Common myeloid progenitor, CD34-positive (primary cell): ENCODE data around the gene SUSD6.
A peak's percentile ranks its signal among the peaks of the same experiment; 100 is the strongest.

Experiments
- CTCF ChIA-PET: fragments of 350-600 bp; sonication (Branson Sonifier 250); formaldehyde crosslinking; loops from one replicate; lab custom pipeline; 2021; ENCODE audit warnings: antibody characterized with exemption; lab: Charles Lee
- POLR2A ChIA-PET: fragments of 350-600 bp; sonication (Branson Sonifier 250); formaldehyde crosslinking; loops from one replicate; lab custom pipeline; 2021; ENCODE audit warnings: antibody characterized with exemption; lab: Charles Lee
- DNase-seq, 3 donors: peaks; one replicate each; pipeline versions ENCODE4 v3.0.0 to v3.0.0-alpha.2; 2013
- H3K27ac ChIP-seq, 2 experiments: 1 replicate in 1 of 2; 2 replicates in 1 of 2; pipeline ENCODE4 v1.7.0; 2013; ENCODE audit warnings: inconsistent platforms in 2 of 2, low read length in 2 of 2, mild to moderate bottlenecking in 2 of 2, low read depth in 1 of 2, moderate library complexity in 1 of 2; ENCODE audit not compliant: severe bottlenecking in 2 of 2, insufficient read depth in 1 of 2, poor library complexity in 1 of 2
- H3K27me3 ChIP-seq, 5 experiments: replicated peaks in 2 of 5; 1 replicate in 3 of 5; 2 replicates in 2 of 5; pipeline versions ENCODE4 v1.6.1 to v1.7.0; 2013; ENCODE audit warnings: low read length in 4 of 5, mild to moderate bottlenecking in 2 of 5, moderate library complexity in 2 of 5, inconsistent platforms in 1 of 5; ENCODE audit not compliant: insufficient read depth in 5 of 5, control insufficient read depth in 4 of 5
- H3K36me3 ChIP-seq, 4 experiments: 1 replicate in 2 of 4; 2 replicates in 2 of 4; pipeline versions ENCODE4 v1.6.1 to v1.7.0; 2013; ENCODE audit warnings: low read length in 3 of 4, control low read depth in 1 of 4, mild to moderate bottlenecking in 1 of 4; ENCODE audit not compliant: control insufficient read depth in 4 of 4, insufficient read depth in 4 of 4
- H3K4me1 ChIP-seq, 4 experiments: 1 replicate in 3 of 4; 2 replicates in 1 of 4; pipeline versions ENCODE4 v1.6.1 to v1.7.1; 2013; ENCODE audit warnings: low read length in 3 of 4, mild to moderate bottlenecking in 3 of 4, control low read depth in 1 of 4, inconsistent platforms in 1 of 4, moderate library complexity in 1 of 4; ENCODE audit not compliant: control insufficient read depth in 4 of 4, insufficient read depth in 4 of 4; ENCODE audit errors: control extremely low read depth in 1 of 4
- H3K4me3 ChIP-seq, 7 experiments: 1 replicate in 4 of 7; 2 replicates in 3 of 7; pipeline versions ENCODE4 v1.5.1 to v1.7.0; 2013; ENCODE audit warnings: mild to moderate bottlenecking in 7 of 7, low read length in 6 of 7, moderate library complexity in 6 of 7, inconsistent platforms in 2 of 7, low read depth in 2 of 7, control low read depth in 1 of 7; ENCODE audit not compliant: insufficient read depth in 4 of 7, control insufficient read depth in 1 of 7; ENCODE audit errors: extremely low read depth in 1 of 7
- H3K9me3 ChIP-seq, 5 experiments: 1 replicate in 4 of 5; 2 replicates in 1 of 5; pipeline versions ENCODE4 v1.6.1 to v1.7.1; 2013; ENCODE audit warnings: low read length in 4 of 5, mild to moderate bottlenecking in 2 of 5, inconsistent platforms in 1 of 5, low read depth in 1 of 5, moderate library complexity in 1 of 5; ENCODE audit not compliant: control insufficient read depth in 4 of 5, insufficient read depth in 2 of 5; ENCODE audit errors: control extremely low read depth in 1 of 5
- WGBS: methylation state at CpG from one replicate; pipeline ENCODE4 v1.1.5; 2013; ENCODE audit not compliant: insufficient coverage; 5-methylcytosine and 5-hydroxymethylcytosine counted together

The SUSD6 gene

GRCh38 chr14:69665631-69666030, 54.2 kb downstream of the SUSD6 start:
- no peaks in the 10 kb centered on the region for H3K9me3 ChIP-seq
- no peaks in the 10 kb centered on the region for H3K27me3 ChIP-seq
- no peak for DNase-seq
- ChIA-PET CTCF (interaction anchor here (0.8 kb wide), 1 partner anchor 19 kb away, joined by 3 read pairs; no protein-coding TSS in a partner anchor), POLR2A (no interaction called here)
- 100% methylated on average over 1 of the region's 1 CpG for WGBS
- peaks cover 0 to 34% (median 18%) of the 10 kb centered on the region in 4 experiments for H3K4me1 ChIP-seq
- no peak overlapping the region for H3K27ac ChIP-seq
- H3K36me3 ChIP-seq = peaks cover 0 to 20% (median 9%) of the 10 kb centered on the region in 4 experiments
- no peak overlapping the region for H3K4me3 ChIP-seq

- no peaks in the 10 kb centered on the region for H3K9me3 ChIP-seq
- no peak for DNase-seq
- CTCF ChIA-PET = interaction anchor here (0.6 kb wide), 1 partner anchor 61 kb away, joined by 3 read pairs; no protein-coding TSS in a partner anchor
- WGBS = 92% methylated on average over 2 of the region's 3 CpGs
- H3K4me1 ChIP-seq = peaks cover 0 to 31% (median 18%) of the 10 kb centered on the region in 4 experiments
- H3K4me3 ChIP-seq = no peak overlapping the region
- POLR2A ChIA-PET = interaction anchor here (0.6 to 0.9 kb wide), 2 partner anchors 32 to 56 kb away, joined by 4 read pairs; no protein-coding TSS in a partner anchor
- no peak overlapping the region for H3K27ac ChIP-seq
- H3K27me3 ChIP-seq = no peaks in the 10 kb centered on the region
- peaks cover 0 to 16% (median 5%) of the 10 kb centered on the region in 4 experiments for H3K36me3 ChIP-seq
These were observed 54.7 kb downstream of the SUSD6 start for GRCh38 chr14:69666112-69666511.

GRCh38 chr14:69666690-69667211, 55.4 kb downstream of the SUSD6 start:
- POLR2A ChIA-PET = interaction anchor here (0.6 to 0.9 kb wide), 3 partner anchors 31 to 57 kb away, joined by 3 to 4 read pairs (median 4); no protein-coding TSS in a partner anchor
- Histone ChIP-seq H3K36me3 (peaks cover 0 to 15% (median 3%) of the 10 kb centered on the region in 4 experiments), H3K27ac (no peak overlapping the region), H3K4me1 (peaks cover 0 to 31% (median 18%) of the 10 kb centered on the region in 4 experiments), H3K4me3 (no peak overlapping the region), H3K9me3 (no peaks in the 10 kb centered on the region), H3K27me3 (no peaks in the 10 kb centered on the region)
- CTCF ChIA-PET = interaction anchor here (0.6 to 1.8 kb wide), 2 partner anchors 14 to 61 kb away, joined by 3 to 6 read pairs; no protein-coding TSS in a partner anchor
- no peak for DNase-seq
- WGBS = 93% methylated on average over 2 of the region's 2 CpGs

GRCh38 chr14:69667938-69668335, 56.5 kb downstream of the SUSD6 start:
- CTCF ChIA-PET = interaction anchor here (0.7 to 1.8 kb wide), 5 partner anchors 10 to 89 kb away, joined by 3 to 6 read pairs (median 3); no protein-coding TSS in a partner anchor
- H3K9me3 ChIP-seq = no peaks in the 10 kb centered on the region
- WGBS = 52% methylated on average over 4 of the region's 4 CpGs
- H3K27ac ChIP-seq = no peak overlapping the region
- peak in 2 of 3 donors; percentile 51 to 60 for DNase-seq
- no peak overlapping the region for H3K4me3 ChIP-seq
- peaks cover 0 to 15% (median 2%) of the 10 kb centered on the region in 4 experiments for H3K36me3 ChIP-seq
- no peaks in the 10 kb centered on the region for H3K27me3 ChIP-seq
- peaks cover 1 to 41% (median 27%) of the 10 kb centered on the region in 4 experiments for H3K4me1 ChIP-seq
- POLR2A ChIA-PET = interaction anchor here (0.5 kb wide), 1 partner anchor 482 kb away, joined by 3 read pairs; no protein-coding TSS in a partner anchor

GRCh38 chr14:69669375-69669774, 58.0 kb downstream of the SUSD6 start:
- Histone ChIP-seq H3K4me1 (peaks cover 8 to 56% (median 42%) of the 10 kb centered on the region in 4 experiments), H3K36me3 (peaks cover 0 to 16% (median 0%) of the 10 kb centered on the region in 4 experiments), H3K4me3 (no peak overlapping the region), H3K9me3 (no peaks in the 10 kb centered on the region), H3K27ac (no peak overlapping the region), H3K27me3 (no peaks in the 10 kb centered on the region)
- CTCF ChIA-PET = interaction anchor here (1.0 to 5.3 kb wide), 8 partner anchors 17 to 72 kb away, joined by 3 to 22 read pairs (median 5); no protein-coding TSS in a partner anchor
- POLR2A ChIA-PET = no interaction called here
- 57% methylated on average over 2 of the region's 2 CpGs for WGBS
- no peak for DNase-seq

GRCh38 chr14:69670093-69670492, 58.7 kb downstream of the SUSD6 start:
- peaks cover 0 to 11% (median 0%) of the 10 kb centered on the region in 4 experiments for H3K36me3 ChIP-seq
- H3K9me3 ChIP-seq = no peaks in the 10 kb centered on the region
- CTCF ChIA-PET = interaction anchor here (0.9 to 5.3 kb wide), 8 partner anchors 17 to 73 kb away, joined by 3 to 22 read pairs (median 4); no protein-coding TSS in a partner anchor
- H3K4me1 ChIP-seq = peaks cover 12 to 59% (median 49%) of the 10 kb centered on the region in 4 experiments
- no peak for DNase-seq
- H3K27me3 ChIP-seq = no peaks in the 10 kb centered on the region
- H3K27ac ChIP-seq = no peak overlapping the region
- POLR2A ChIA-PET = no interaction called here
- WGBS = 100% methylated on average over 1 of the region's 1 CpG
- H3K4me3 ChIP-seq = no peak overlapping the region
